Neural crest cell (in vitro differentiated cells): ENCODE data around the gene SH3PXD2B. TPM values are rescaled to one million over a fixed set of nuclear protein-coding genes. Genes with fewer than 3 reads are reported as not detected.
A peak's percentile ranks its signal among the peaks of the same experiment; 100 is the strongest.

Experiments used
- DNase-seq: peaks from one replicate; pipeline ENCODE4 v3.0.0; 2021; ENCODE audit warnings: low read depth, mixed read lengths, low spot score
- H3K27ac Mint-ChIP-seq: one replicate; pipeline ENCODE4 v1.8.0; 2021; ENCODE audit warnings: mild to moderate bottlenecking, mixed read lengths; ENCODE audit not compliant: unreplicated experiment
- H3K27me3 Mint-ChIP-seq: 2 replicates; pipeline ENCODE4 v1.8.0; 2021; ENCODE audit warnings: low read depth, mild to moderate bottlenecking, mixed read lengths
- H3K36me3 Mint-ChIP-seq: 2 replicates; pipeline ENCODE4 v1.8.0; 2021; ENCODE audit warnings: low read depth, mild to moderate bottlenecking, mixed read lengths
- H3K4me1 Mint-ChIP-seq: 2 replicates; pipeline ENCODE4 v1.8.0; 2021; ENCODE audit warnings: mixed read lengths
- H3K4me3 Mint-ChIP-seq: one replicate; pipeline ENCODE4 v1.8.0; 2021; ENCODE audit warnings: mild to moderate bottlenecking, mixed read lengths
- H3K9me3 Mint-ChIP-seq: 2 replicates; pipeline ENCODE4 v1.8.0; 2021; ENCODE audit warnings: mixed read lengths
- CTCF ChIP-seq: fragments of 200-600 bp; sonication (generic); conservative IDR thresholded peaks from 2 replicates; pipeline ENCODE4 v1.5.0; 2021; ENCODE audit warnings: antibody characterized with exemption, mild to moderate bottlenecking
- total RNA-seq: library from RNA; stranded (reverse); gene quantifications from 2 replicates; pipeline ENCODE4 v1.2.1, GENCODE V29; 2021

The SH3PXD2B gene
- total RNA-seq, 1 donor from 2014 or later = 86.1 TPM

- no peaks in the 10 kb centered on the region for H3K27me3 Mint-ChIP-seq
- H3K4me1 Mint-ChIP-seq = peaks cover 61% of the 10 kb centered on the region
- peaks cover 5% of the 10 kb centered on the region for H3K36me3 Mint-ChIP-seq
- no peak for DNase-seq
- peak overlapping the region; percentile 94 for H3K27ac Mint-ChIP-seq
- peak overlapping the region; percentile 88 for H3K4me3 Mint-ChIP-seq
- H3K9me3 Mint-ChIP-seq = no peaks in the 10 kb centered on the region
- no peak for TF ChIP-seq CTCF
These were observed 709 bp upstream of the SH3PXD2B start for GRCh38 chr5:172455087-172455381.

GRCh38 chr5:172453986-172454357 is 353 bp downstream of the SH3PXD2B start:
- H3K4me3 Mint-ChIP-seq = peak overlapping the region; percentile 91
- no peaks in the 10 kb centered on the region for H3K9me3 Mint-ChIP-seq
- H3K36me3 Mint-ChIP-seq = peaks cover 5% of the 10 kb centered on the region
- peak; percentile 53 for DNase-seq
- peaks cover 61% of the 10 kb centered on the region for H3K4me1 Mint-ChIP-seq
- no peaks in the 10 kb centered on the region for H3K27me3 Mint-ChIP-seq
- H3K27ac Mint-ChIP-seq = no peak overlapping the region
- TF ChIP-seq CTCF = no peak

- H3K27me3 Mint-ChIP-seq = no peaks in the 10 kb centered on the region
- DNase-seq = peak; percentile 59
- H3K36me3 Mint-ChIP-seq = peaks cover 5% of the 10 kb centered on the region
- peak overlapping the region; percentile 91 for H3K4me3 Mint-ChIP-seq
- H3K27ac Mint-ChIP-seq = peak overlapping the region; percentile 32
- H3K9me3 Mint-ChIP-seq = no peaks in the 10 kb centered on the region
- peaks cover 59% of the 10 kb centered on the region for H3K4me1 Mint-ChIP-seq
- peak; percentile 71 for TF ChIP-seq CTCF
These were observed 929 bp downstream of the SH3PXD2B start for GRCh38 chr5:172453206-172453985.

- Mint-ChIP-seq H3K27ac (peak overlapping the region; percentile 32), H3K4me1 (peaks cover 59% of the 10 kb centered on the region), H3K9me3 (no peaks in the 10 kb centered on the region), H3K36me3 (peaks cover 5% of the 10 kb centered on the region), H3K4me3 (peak overlapping the region; percentile 91), H3K27me3 (no peaks in the 10 kb centered on the region)
- DNase-seq = no peak
- no peak for TF ChIP-seq CTCF
These were observed 1.7 kb downstream of the SH3PXD2B start for GRCh38 chr5:172452398-172453205.

GRCh38 chr5:172451771-172452197 is 2.5 kb downstream of the SH3PXD2B start:
- no peak for TF ChIP-seq CTCF
- peak overlapping the region; percentile 91 for H3K4me3 Mint-ChIP-seq
- DNase-seq = no peak
- H3K9me3 Mint-ChIP-seq = no peaks in the 10 kb centered on the region
- H3K4me1 Mint-ChIP-seq = peaks cover 59% of the 10 kb centered on the region
- H3K27me3 Mint-ChIP-seq = no peaks in the 10 kb centered on the region
- H3K27ac Mint-ChIP-seq = no peak overlapping the region
- H3K36me3 Mint-ChIP-seq = peaks cover 5% of the 10 kb centered on the region
